GM21723 (cell line): ENCODE measurements around the gene HIGD1B.

Experiments used
- ATAC-seq: cut with Tn5 transposase; IDR thresholded peaks from one replicate; pipeline ENCODE4 v1.9.1; 2021; ENCODE audit warnings: mild to moderate bottlenecking, moderate library complexity; ENCODE audit not compliant: unreplicated experiment

Gene HIGD1B

GRCh38 chr17:44832805-44833204 is 14.9 kb upstream of the HIGD1B start:
- no peak for ATAC-seq

- ATAC-seq: no peak
Measured at GRCh38 chr17:44837196-44837595, 10.5 kb upstream of the HIGD1B start.

- no peak for ATAC-seq
Measured at GRCh38 chr17:44840274-44840673, 7.4 kb upstream of the HIGD1B start.

GRCh38 chr17:44840936-44841335 is 6.7 kb upstream of the HIGD1B start:
- no peak for ATAC-seq

- no peak for ATAC-seq
Measured at GRCh38 chr17:44842748-44843147, 4.9 kb upstream of the HIGD1B start.

- no peak for ATAC-seq
Measured at GRCh38 chr17:44844390-44844830, 3.3 kb upstream of the HIGD1B start.

GRCh38 chr17:44846206-44846605 is 1.5 kb upstream of the HIGD1B start:
- no peak for ATAC-seq

GRCh38 chr17:44848257-44848795 is 643 bp downstream of the HIGD1B start:
- no peak for ATAC-seq

GRCh38 chr17:44848961-44849489 is 1.3 kb downstream of the HIGD1B start:
- ATAC-seq: no peak

- ATAC-seq: no peak
Measured at GRCh38 chr17:44850025-44850424, 2.3 kb downstream of the HIGD1B start.

- ATAC-seq: no peak
Measured at GRCh38 chr17:44850612-44851011, 2.9 kb downstream of the HIGD1B start.

- ATAC-seq: no peak
Measured at GRCh38 chr17:44854192-44854591, 6.5 kb downstream of the HIGD1B start.

- ATAC-seq: no peak
Measured at GRCh38 chr17:44859701-44860100, 12.0 kb downstream of the HIGD1B start.

- no peak for ATAC-seq
Measured at GRCh38 chr17:44862278-44862914, 14.7 kb downstream of the HIGD1B start.

- no peak for ATAC-seq
Measured at GRCh38 chr17:44863061-44863918, 15.6 kb downstream of the HIGD1B start.

GRCh38 chr17:44864831-44865230 is 17.1 kb downstream of the HIGD1B start:
- ATAC-seq: no peak

GRCh38 chr17:44865231-44865660 is 17.6 kb downstream of the HIGD1B start:
- ATAC-seq: no peak

GRCh38 chr17:44865931-44866330 is 18.2 kb downstream of the HIGD1B start:
- ATAC-seq: no peak

GRCh38 chr17:44867841-44868240 is 20.2 kb downstream of the HIGD1B start:
- no peak for ATAC-seq

GRCh38 chr17:44871556-44871955 is 23.9 kb downstream of the HIGD1B start:
- ATAC-seq: no peak

- no peak for ATAC-seq
Measured at GRCh38 chr17:44872131-44872768, 24.6 kb downstream of the HIGD1B start.
